GM12872 (cell line): ENCODE results near the gene CNPY4.

Experiments used
- CTCF ChIP-seq: IDR thresholded peaks from 3 replicates; pipeline ENCODE4 v1.5.1; 2011; ENCODE audit warnings: low read depth, mild to moderate bottlenecking, low read length, moderate library complexity; ENCODE audit not compliant: insufficient read depth

CNPY4 gene

GRCh38 chr7:100170101-100170897, 50.9 kb downstream of the CNPY4 start:
- TF ChIP-seq CTCF, result no peak

- no peak for TF ChIP-seq CTCF
Measured at GRCh38 chr7:100171087-100171681, 51.8 kb downstream of the CNPY4 start.

GRCh38 chr7:100171840-100172239, 52.4 kb downstream of the CNPY4 start:
- TF ChIP-seq CTCF, result no peak

- no peak for TF ChIP-seq CTCF
Measured at GRCh38 chr7:100173806-100174495, 54.5 kb downstream of the CNPY4 start.

GRCh38 chr7:100174582-100174981, 55.1 kb downstream of the CNPY4 start:
- no peak for TF ChIP-seq CTCF
